Activated CD8-positive, alpha-beta T cell treated with anti-CD3 and anti-CD28 coated beads for 36 hours (primary cell): ENCODE measurements around the gene CMAS. TPM values are rescaled to one million over a fixed set of nuclear protein-coding genes. Genes with fewer than 3 reads are reported as not detected.
"Not testable (repeated sequence)": the region's sequence is repeated elsewhere in the genome, so short reads cannot be mapped to it uniquely, and the experiment has no call there.

Experiments used
- ATAC-seq: fragments of 200-7000 bp; cut with Tn5 transposase; one replicate; pipeline ENCODE4 v1.10.0; 2021; ENCODE audit warnings: mild to moderate bottlenecking, moderate library complexity
- CTCF ChIA-PET: fragments of 350-600 bp; sonication (Branson Sonifier 250); formaldehyde crosslinking; loops from one replicate; lab custom pipeline; 2021; ENCODE audit warnings: antibody characterized with exemption; lab: Charles Lee
- POLR2A ChIA-PET: fragments of 350-600 bp; sonication (Branson Sonifier 250); formaldehyde crosslinking; loops from one replicate; lab custom pipeline; 2021; ENCODE audit warnings: antibody characterized with exemption; lab: Charles Lee
- DNase-seq: peaks from one replicate; pipeline ENCODE4 v3.0.0-alpha.2; 2020
- H3K27ac Mint-ChIP-seq: one replicate; pipeline ENCODE4 v1.8.0; 2021; ENCODE audit warnings: mild to moderate bottlenecking, mixed read lengths
- H3K27me3 Mint-ChIP-seq: one replicate; pipeline ENCODE4 v1.8.0; 2021; ENCODE audit warnings: mixed read lengths
- H3K36me3 Mint-ChIP-seq: one replicate; pipeline ENCODE4 v1.8.0; 2021; ENCODE audit warnings: low read depth, mixed read lengths
- H3K4me1 Mint-ChIP-seq: one replicate; pipeline ENCODE4 v1.8.0; 2021; ENCODE audit warnings: low read depth, mixed read lengths
- H3K4me3 Mint-ChIP-seq: one replicate; pipeline ENCODE4 v1.8.0; 2021; ENCODE audit warnings: mild to moderate bottlenecking, moderate library complexity, mixed read lengths
- H3K9me3 Mint-ChIP-seq: one replicate; pipeline ENCODE4 v1.8.0; 2021; ENCODE audit warnings: mixed read lengths
- CTCF ChIP-seq: fragments of 200-600 bp; IDR thresholded peaks from one replicate; pipeline ENCODE4 v1.8.0; 2022; ENCODE audit warnings: antibody characterized with exemption, mild to moderate bottlenecking
- intact Hi-C: fragments of 100-400 bp; cut with micrococcal nuclease; formaldehyde crosslinking; loops from one replicate; pipeline ENCODE4 v1.10.0; 2022
- total RNA-seq, 2 experiments: library from RNA; stranded (reverse); gene quantifications; one replicate each; pipeline ENCODE4 v1.2.3, GENCODE V29; 2021

The CMAS gene
- total RNA-seq, 2 experiments from 2014 or later = 33.8 to 35.6 TPM

DNA sequence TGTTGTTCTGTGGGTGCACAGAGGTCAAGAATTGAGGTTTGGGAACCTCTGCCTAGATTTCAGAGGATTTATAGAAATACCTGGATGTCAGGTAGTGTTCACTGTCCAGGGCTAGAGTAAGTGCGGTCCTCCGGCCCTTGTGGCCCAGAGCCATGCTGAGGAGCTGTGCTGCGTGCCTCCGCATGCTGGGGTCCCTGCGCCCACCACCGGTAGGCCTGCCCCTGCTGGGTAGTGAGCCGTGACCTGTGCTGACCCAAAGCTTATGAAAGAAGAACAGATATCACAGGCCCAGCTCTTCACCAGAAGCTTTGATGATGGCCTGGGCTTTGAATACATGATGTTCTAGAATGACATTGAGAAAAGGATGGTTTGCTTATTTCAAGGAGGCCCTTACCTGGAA, 37.8 kb upstream of the CMAS start:
- H3K9me3 Mint-ChIP-seq = peaks cover 2% of the 10 kb centered on the region
- no peak overlapping the region for H3K4me3 Mint-ChIP-seq
- POLR2A ChIA-PET = no interaction called here
- CTCF ChIA-PET = no interaction called here
- intact Hi-C loops = no loop called here
- no peak for TF ChIP-seq CTCF
- DNase-seq (no peak), ATAC-seq (no peak)
- H3K4me1 Mint-ChIP-seq = no peaks in the 10 kb centered on the region
- no peaks in the 10 kb centered on the region for H3K36me3 Mint-ChIP-seq
- peaks cover 2% of the 10 kb centered on the region for H3K27me3 Mint-ChIP-seq
- H3K27ac Mint-ChIP-seq = no peak overlapping the region

- Mint-ChIP-seq H3K27me3 (peaks cover 4% of the 10 kb centered on the region), H3K4me3 (no peak overlapping the region), H3K27ac (no peak overlapping the region), H3K36me3 (no peaks in the 10 kb centered on the region), H3K4me1 (no peaks in the 10 kb centered on the region), H3K9me3 (peaks cover 2% of the 10 kb centered on the region)
- CTCF ChIA-PET = no interaction called here
- no peak for ATAC-seq
- intact Hi-C loops = no loop called here
- DNase-seq = no peak
- no peak for TF ChIP-seq CTCF
- POLR2A ChIA-PET = no interaction called here
These were observed 31.8 kb upstream of the CMAS start for GRCh38 chr12:22014041-22014782.

- DNase-seq (no peak), ATAC-seq (no peak)
- no peaks in the 10 kb centered on the region for H3K36me3 Mint-ChIP-seq
- ChIA-PET POLR2A (no interaction called here), CTCF (no interaction called here)
- peaks cover 4% of the 10 kb centered on the region for H3K27me3 Mint-ChIP-seq
- H3K9me3 Mint-ChIP-seq = peaks cover 2% of the 10 kb centered on the region
- no peaks in the 10 kb centered on the region for H3K4me1 Mint-ChIP-seq
- no peak overlapping the region for H3K4me3 Mint-ChIP-seq
- no peak for TF ChIP-seq CTCF
- intact Hi-C loops = loop anchor here (5.0 kb wide), 1 partner anchor 317 kb away; no protein-coding TSS in a partner anchor
- no peak overlapping the region for H3K27ac Mint-ChIP-seq
These were observed 31.3 kb upstream of the CMAS start for GRCh38 chr12:22014783-22015144.

DNA sequence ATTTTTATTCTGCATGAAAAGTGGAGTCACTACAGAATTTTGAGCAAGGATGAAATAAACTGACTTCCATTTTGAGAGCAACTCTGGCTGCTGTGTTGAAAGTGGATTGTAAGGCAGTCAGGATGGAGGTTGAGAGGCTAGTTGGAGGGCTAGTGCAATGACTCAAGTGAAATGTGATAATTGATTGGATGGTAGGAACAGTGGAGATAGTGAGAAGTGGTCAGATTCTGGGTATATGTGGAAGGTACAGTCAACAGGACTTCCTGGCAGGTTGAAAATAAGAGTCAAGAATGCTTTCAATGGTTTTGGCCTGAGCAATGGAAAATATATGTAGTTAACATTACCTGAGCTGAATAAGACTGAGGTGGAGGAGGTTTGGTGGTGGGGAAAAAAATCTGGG, 29.0 kb upstream of the CMAS start:
- peaks cover 4% of the 10 kb centered on the region for H3K27me3 Mint-ChIP-seq
- H3K27ac Mint-ChIP-seq = no peak overlapping the region
- no peaks in the 10 kb centered on the region for H3K36me3 Mint-ChIP-seq
- no peak for ATAC-seq
- H3K4me3 Mint-ChIP-seq = no peak overlapping the region
- TF ChIP-seq CTCF = no peak
- POLR2A ChIA-PET = no interaction called here
- intact Hi-C loops = loop anchor here (5.0 kb wide), 1 partner anchor 320 kb away; no protein-coding TSS in a partner anchor
- H3K9me3 Mint-ChIP-seq = no peaks in the 10 kb centered on the region
- DNase-seq = no peak
- H3K4me1 Mint-ChIP-seq = no peaks in the 10 kb centered on the region
- CTCF ChIA-PET = interaction anchor here (1.0 to 2.5 kb wide), 3 partner anchors 15 to 336 kb away, joined by 3 to 31 read pairs (median 4); no protein-coding TSS in a partner anchor

DNA sequence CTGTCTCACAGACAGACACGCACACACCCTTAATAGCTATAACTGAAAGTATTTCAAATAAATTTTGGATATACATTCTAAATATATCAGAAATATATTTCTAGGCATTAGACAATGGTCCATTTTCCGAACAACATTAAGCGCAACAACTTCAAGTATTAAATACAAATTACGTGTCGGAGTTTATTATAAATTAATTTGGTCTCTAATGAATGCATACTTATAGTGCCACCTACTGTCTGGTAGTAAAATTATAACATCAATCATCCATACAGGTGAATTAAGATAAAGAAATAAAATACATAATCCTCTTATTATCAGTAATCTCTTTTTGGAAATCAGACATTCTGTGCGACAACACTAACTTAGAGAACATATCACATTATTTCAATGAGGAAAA, 27.2 kb upstream of the CMAS start:
- ChIA-PET POLR2A (interaction anchor here (0.5 to 0.8 kb wide), 2 partner anchors 9 to 320 kb away, joined by 3 to 4 read pairs; no protein-coding TSS in a partner anchor), CTCF (interaction anchor here (0.9 to 2.5 kb wide), 8 partner anchors 13 to 320 kb away, joined by 3 to 31 read pairs (median 4); partner anchors contain the start of gene CMAS)
- Mint-ChIP-seq H3K27ac (no peak overlapping the region), H3K9me3 (no peaks in the 10 kb centered on the region), H3K27me3 (peaks cover 2% of the 10 kb centered on the region), H3K4me3 (no peak overlapping the region), H3K4me1 (no peaks in the 10 kb centered on the region), H3K36me3 (no peaks in the 10 kb centered on the region)
- ATAC-seq (no peak), DNase-seq (no peak)
- peak; percentile 46 for TF ChIP-seq CTCF
- intact Hi-C loops = loop anchor here (5.0 kb wide), 1 partner anchor 322 kb away; no protein-coding TSS in a partner anchor

GRCh38 chr12:22023489-22023888, 22.5 kb upstream of the CMAS start:
- intact Hi-C loops, DNase-seq, H3K36me3 Mint-ChIP-seq, H3K27ac Mint-ChIP-seq, POLR2A ChIA-PET, H3K27me3 Mint-ChIP-seq, H3K4me1 Mint-ChIP-seq, H3K9me3 Mint-ChIP-seq, H3K4me3 Mint-ChIP-seq, ATAC-seq: not testable (repeated sequence)
- CTCF ChIA-PET = interaction anchor here (1.1 kb wide), 1 partner anchor 326 kb away, joined by 3 read pairs; no protein-coding TSS in a partner anchor
